HG02642 (cell line): ENCODE data around the gene APOL4.
"Not testable (repeated sequence)": the region's sequence is repeated elsewhere in the genome, so short reads cannot be mapped to it uniquely, and the experiment has no call there.

ENCODE experiments used
- ATAC-seq: cut with Tn5 transposase; IDR thresholded peaks from one replicate; pipeline ENCODE4 v1.9.1; 2021; ENCODE audit warnings: mild to moderate bottlenecking; ENCODE audit not compliant: unreplicated experiment, poor library complexity

The APOL4 gene

GRCh38 chr22:36160499-36160942 is 41.1 kb downstream of the APOL4 start, which contains the start of gene APOL3:
TSS of gene APOL3 (minus strand) at chr22:36160755. CDS start at chr22:36149055, 11,700 bp downstream.
- ATAC-seq = peak; percentile 34

- no peak for ATAC-seq
Measured at GRCh38 chr22:36156515-36157419, 44.8 kb downstream of the APOL4 start.

GRCh38 chr22:36156119-36156514 is 45.5 kb downstream of the APOL4 start:
- ATAC-seq = no peak

GRCh38 chr22:36155702-36156101 is 45.9 kb downstream of the APOL4 start:
- no peak for ATAC-seq

GRCh38 chr22:36154423-36154945 is 47.1 kb downstream of the APOL4 start:
- ATAC-seq = no peak

- no peak for ATAC-seq
Measured at GRCh38 chr22:36153501-36154422, 47.8 kb downstream of the APOL4 start.

GRCh38 chr22:36152821-36153220 is 48.8 kb downstream of the APOL4 start:
- not testable (repeated sequence) for ATAC-seq

- no peak for ATAC-seq
Measured at GRCh38 chr22:36152088-36152487, 49.5 kb downstream of the APOL4 start.

- no peak for ATAC-seq
Measured at GRCh38 chr22:36151006-36151595, 50.5 kb downstream of the APOL4 start.

GRCh38 chr22:36149441-36149840 is 52.2 kb downstream of the APOL4 start:
- no peak for ATAC-seq

- ATAC-seq = no peak
Measured at GRCh38 chr22:36148411-36148810, 53.2 kb downstream of the APOL4 start.

- no peak for ATAC-seq
Measured at GRCh38 chr22:36147196-36147791, 54.3 kb downstream of the APOL4 start.

- ATAC-seq = no peak
Measured at GRCh38 chr22:36145881-36146280, 55.7 kb downstream of the APOL4 start.

- no peak for ATAC-seq
Measured at GRCh38 chr22:36144886-36145541, 56.6 kb downstream of the APOL4 start.

GRCh38 chr22:36143956-36144355 is 57.7 kb downstream of the APOL4 start:
- no peak for ATAC-seq

GRCh38 chr22:36143066-36143815 is 58.4 kb downstream of the APOL4 start:
- ATAC-seq = no peak

- no peak for ATAC-seq
Measured at GRCh38 chr22:36141481-36141880, 60.1 kb downstream of the APOL4 start.
